GM18505 (cell line): ENCODE results near the gene ABHD17C.
"Not testable (repeated sequence)": the region's sequence is repeated elsewhere in the genome, so short reads cannot be mapped to it uniquely, and the experiment has no call there.

Experiments used
- ATAC-seq: cut with Tn5 transposase; IDR thresholded peaks from one replicate; pipeline ENCODE4 v1.9.1; 2021; ENCODE audit not compliant: unreplicated experiment
- POLR2A ChIP-seq: IDR thresholded peaks from 4 replicates; pipeline ENCODE4 v1.6.1; 2011; ENCODE audit warnings: borderline replicate concordance; ENCODE audit not compliant: insufficient read depth, insufficient read length; ENCODE audit errors: extremely low read depth

Gene ABHD17C

DNA sequence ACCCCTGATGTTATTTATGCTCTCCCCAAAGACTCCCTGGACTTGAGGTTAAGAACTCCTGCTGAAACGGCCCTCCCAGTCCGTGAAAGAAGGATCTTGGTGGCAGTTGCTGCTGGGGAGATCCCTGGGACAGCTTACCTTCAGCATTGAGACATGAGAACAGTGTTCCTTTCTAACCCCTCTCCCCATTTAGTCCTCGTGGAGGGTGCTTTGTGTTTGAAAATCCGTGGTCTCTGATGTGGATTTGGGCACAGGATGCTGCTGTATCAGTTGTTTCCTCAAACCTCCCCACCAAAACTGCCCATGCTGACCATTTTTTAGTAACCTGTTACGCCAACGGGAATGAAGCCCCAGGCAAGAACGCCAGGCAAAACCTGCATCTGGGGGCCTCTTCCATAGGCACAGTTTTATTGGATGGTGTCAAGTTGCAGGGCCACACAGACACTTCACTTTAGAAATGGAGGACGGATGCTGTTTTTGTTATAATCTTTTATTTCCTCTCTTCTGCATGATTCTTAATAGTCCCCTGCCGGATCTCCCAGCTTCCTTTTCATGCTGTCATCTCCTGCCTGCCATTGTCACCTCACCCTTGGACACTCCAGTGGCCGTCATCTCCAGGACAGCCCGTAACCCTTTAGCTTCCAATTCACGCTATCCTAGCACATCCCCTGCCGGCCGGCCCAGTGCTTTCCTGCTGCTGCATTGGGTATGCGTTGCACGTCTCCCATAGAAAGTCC, 52.4 kb downstream of the ABHD17C start:
- TF ChIP-seq POLR2A, result no peak
- ATAC-seq, result no peak

DNA sequence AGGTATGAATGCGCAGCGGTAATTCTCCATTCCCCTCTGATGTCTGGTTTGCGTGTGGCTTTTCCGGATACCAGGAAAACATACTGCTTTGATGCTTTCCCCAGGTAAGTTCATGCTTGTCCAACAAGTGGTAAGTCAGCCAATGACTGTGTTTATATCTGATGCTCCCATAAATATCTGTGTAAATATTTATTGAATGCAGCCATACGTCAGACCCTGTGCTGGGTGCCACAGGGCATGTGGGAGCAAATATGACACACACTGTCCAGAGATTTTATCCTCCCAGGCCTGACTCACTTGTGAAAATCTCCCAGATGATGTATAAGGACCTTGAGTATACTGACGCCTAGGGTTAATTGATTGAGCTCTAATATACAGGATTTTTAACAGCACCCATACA, 54.5 kb downstream of the ABHD17C start:
- no peak for TF ChIP-seq POLR2A
- ATAC-seq, result no peak

DNA sequence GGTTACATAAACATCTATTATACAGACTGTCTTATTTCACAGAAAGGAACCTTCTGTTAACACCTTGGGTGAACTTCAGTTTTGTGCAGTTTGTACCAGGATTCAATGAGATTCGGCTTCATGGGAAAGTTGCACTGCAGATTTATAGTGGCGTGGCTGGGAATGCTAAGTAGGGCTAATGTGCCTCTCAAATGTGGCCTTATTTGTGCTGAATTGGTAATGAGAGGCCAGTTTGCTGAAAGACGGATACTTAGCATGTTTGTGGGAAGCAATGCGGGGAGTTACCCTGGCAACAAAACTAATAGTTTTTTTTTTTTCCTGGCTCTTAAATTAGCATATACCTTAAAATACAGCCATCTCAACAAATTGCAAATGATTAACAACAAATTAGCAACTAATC, 55.5 kb downstream of the ABHD17C start:
- no peak for ATAC-seq
- TF ChIP-seq POLR2A, result no peak

DNA sequence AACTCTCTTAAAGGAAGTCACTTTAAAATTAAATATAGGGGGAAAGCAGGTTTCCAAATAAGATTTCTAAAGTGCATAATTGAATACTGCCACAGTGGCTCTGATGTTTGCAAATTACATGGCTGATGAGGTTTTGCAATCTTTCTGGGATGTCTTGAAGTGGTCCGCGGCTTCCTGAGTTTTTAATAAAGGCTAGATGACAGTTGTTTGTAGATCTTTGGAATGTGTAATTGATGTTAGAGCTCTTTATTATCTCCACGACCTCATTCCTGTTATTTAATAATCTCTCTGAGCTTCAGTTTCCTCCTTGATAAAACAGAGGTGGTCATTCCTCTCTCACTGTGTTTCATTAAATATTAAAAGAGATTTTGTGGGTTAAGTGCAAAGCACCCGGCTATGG, 57.1 kb downstream of the ABHD17C start:
- no peak for TF ChIP-seq POLR2A
- no peak for ATAC-seq

DNA sequence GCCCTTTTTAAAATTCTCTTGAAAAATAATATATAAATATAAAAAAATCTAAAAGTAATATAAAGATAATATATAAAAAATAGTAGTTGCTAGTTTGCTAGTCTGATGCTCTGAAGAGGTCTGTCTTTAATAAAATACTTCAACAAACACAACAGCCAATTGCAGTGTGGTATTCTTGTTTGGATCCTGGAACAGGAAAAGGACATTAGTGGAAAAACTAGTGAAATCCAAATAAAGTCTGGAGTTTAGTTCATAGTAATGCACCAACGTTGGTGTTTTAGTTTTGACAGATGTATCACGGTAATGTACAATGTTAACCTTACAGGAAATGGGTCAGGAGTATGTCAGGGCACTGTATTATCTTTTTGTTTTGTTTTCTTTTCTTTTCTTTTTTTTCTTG, 58.1 kb downstream of the ABHD17C start:
- TF ChIP-seq POLR2A, result no peak
- no peak for ATAC-seq

DNA sequence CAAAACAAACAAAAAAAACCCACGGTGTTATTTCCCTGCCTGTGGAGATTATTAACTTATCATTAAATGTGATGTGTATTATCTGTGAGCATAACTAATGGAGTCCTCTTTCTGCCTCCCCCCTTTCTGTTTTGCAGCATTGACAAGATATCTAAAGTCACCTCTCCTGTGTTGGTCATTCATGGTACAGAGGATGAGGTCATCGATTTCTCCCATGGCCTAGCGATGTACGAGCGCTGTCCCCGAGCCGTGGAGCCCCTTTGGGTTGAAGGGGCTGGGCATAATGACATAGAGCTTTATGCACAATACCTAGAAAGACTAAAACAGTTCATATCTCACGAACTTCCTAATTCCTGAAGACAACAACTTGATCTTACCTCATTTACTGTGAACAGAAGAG, 58.9 kb downstream of the ABHD17C start:
- ATAC-seq, result no peak
- TF ChIP-seq POLR2A, result no peak

DNA sequence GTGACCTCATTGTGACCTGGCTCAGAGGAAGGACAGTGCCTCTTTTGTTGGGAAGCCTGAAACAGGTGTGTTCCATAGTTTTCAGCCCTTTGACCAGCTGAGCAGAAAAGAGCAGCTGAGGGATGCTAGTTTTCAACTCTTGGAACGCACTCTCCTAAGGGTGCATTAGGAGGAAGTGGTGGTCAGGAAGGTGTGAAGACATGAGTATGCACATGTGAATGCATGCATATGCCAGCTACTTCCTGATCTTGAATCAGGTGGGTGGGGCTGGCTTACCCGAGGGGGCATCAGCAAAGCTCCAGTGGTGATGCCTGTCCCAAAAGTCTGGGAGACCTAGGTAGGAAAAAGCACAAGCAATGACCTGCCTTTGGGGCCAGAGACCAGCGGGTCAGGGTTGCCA, 60.8 kb downstream of the ABHD17C start:
- TF ChIP-seq POLR2A, result no peak
- ATAC-seq, result no peak

DNA sequence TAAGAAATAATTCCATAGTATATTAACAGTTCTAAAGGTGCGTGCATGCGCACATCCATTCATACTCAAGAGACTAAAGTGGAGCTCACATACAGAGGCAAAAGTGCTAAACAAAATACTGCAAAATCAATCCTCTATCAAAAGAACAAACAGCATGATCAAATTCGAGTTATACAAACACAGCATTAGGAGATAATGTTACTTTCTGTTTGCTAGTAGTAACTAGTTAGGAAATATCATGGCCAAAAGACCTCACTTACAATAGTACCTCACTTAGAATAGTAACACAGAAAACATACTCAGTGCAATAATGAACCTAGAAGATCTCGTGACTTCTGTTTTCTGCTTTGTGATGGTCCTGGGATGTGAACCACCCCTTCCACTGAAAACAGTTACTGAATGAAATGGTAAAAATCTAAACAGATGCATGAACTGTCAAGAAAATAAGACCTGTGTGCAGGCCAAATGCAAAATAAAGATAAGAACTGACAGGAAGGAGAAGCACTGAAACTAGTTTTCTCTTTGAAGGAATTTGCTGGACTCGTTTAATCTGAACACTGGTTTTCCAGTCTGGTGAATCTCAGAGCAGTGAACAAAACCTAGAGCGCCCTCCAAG, 63.1 kb downstream of the ABHD17C start:
- no peak for TF ChIP-seq POLR2A
- ATAC-seq, result no peak

DNA sequence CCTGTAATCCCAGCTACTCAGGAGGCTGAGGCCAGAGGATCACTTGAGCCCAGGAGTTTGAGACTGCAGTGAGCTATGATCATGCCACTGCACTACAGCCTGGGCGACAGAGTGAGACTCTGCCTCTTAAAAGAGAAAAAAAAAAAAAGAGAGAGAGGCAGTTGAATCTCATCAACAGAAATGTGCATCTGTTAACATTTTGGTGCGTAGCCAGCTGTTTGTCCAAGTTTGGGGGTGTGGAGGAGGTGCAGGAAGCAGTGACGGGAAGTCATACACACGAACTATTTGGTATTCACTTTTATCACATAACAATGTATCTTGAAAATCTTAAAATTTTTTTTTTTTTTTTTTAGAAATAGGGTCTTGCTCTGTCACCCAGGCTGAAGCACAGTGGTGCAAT, 65.8 kb downstream of the ABHD17C start:
- TF ChIP-seq POLR2A, result no peak
- ATAC-seq, result no peak

DNA sequence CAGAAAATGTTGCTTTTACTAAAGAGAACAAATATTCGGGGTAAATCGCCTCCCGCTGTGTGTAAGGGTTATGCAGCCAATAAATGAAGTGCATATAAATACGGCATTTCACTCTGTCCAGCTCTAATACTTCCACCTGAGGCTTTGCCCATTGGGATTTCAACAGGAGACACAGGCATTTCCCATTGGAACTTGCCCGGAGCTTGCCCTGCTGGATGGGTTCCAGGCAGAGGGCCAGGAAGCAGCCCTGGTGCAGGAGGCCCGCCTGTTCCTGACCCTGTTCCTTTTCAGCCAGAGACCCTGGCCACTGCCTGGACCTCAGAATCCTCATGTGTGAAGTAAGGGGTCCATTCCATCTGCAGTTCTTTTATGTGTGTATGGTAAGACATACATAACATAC, 66.6 kb downstream of the ABHD17C start:
- ATAC-seq, result no peak
- TF ChIP-seq POLR2A, result no peak

DNA sequence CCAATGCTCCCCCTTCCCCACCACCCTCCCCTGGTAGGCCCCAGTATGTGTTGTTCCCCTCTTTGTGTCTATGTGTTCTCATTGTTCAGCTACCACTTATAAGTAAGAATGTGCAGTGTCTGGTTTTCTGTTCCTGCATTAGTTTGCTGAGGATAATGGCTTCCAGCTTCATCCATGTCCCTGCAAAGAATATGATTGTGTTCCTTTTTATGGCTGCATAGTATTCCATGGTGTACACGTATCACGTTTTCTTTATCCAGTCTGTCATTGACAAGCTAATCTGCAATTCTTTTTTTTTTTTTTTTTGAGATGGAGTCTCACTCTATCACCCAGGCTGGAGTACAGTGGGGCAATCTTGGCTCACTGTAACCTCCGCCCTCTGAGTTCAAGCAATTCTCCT, 68.1 kb downstream of the ABHD17C start:
- not testable (repeated sequence) for ATAC-seq

DNA sequence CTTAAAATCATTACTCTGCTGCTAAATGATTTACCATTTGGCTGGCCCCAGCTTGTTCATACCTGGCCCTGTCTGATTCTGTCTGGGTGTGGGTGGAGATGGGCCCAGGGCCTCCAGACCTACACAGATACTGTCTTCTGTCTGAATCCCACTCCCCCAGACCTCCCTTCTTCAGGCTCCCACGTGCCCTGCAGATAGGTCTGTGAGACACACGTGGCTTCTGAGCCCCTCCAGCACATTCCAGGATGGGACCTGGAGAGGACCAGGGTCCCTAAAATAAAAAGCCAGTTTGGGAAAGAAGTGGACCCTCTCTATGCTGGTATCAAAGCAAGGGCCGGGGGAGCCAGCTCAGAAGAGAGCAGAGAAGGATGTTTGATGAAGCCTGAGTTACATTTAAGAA, 69.4 kb downstream of the ABHD17C start:
- no peak for TF ChIP-seq POLR2A
- ATAC-seq, result no peak

DNA sequence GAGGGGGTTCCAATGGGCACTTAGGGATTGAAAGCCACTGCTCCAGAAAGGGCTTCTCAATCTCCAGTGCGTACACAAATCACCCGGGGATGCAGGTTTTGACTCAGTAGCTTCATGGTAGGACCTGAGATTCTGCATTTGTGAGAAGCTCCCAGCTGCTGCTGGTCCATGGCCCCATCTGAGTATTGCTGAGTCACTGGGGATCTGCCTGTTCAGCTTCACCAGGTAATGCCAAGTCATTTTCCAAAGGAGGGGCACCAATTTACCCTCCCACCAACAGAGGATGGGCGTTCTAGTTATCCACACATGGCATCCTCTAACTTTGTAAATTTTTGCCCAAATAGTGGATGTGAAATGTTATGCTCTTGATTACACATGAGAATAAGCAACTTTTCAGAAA, 71.2 kb downstream of the ABHD17C start:
- no peak for TF ChIP-seq POLR2A
- no peak for ATAC-seq

DNA sequence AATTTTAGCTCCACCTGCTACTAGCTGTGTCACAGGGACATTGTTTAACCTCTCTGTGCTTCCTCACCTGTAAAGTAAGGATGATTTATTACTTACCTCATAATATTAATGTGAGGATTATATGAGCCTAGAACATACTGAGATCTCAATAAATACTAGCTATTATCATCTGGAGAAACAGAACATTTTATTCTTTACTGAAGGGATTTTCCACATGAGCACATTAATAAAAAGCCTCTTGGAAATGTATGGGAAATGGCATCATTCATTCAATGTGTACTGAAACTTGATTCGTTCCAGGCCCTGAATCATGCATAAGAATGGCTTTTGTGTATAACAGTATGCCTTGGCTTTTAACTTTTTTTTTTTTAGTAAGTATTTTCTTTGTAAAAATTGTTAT, 73.0 kb downstream of the ABHD17C start:
- no peak for ATAC-seq
- no peak for TF ChIP-seq POLR2A
